ENCODE results near the gene CITED1.

The CITED1 gene

GRCh38 chrX:72280321-72280845, 25.3 kb downstream of the CITED1 start:
- POLR2A ChIA-PET, result interaction anchor here (1.1 to 5.2 kb wide), 2 partner anchors 13 to 42 kb away, joined by 4 to 67 read pairs; partner anchors contain the start of gene ERCC6L
- CTCF ChIA-PET, result interaction anchor here (0.9 kb wide), 1 partner anchor 17 kb away, joined by 3 read pairs; no protein-coding TSS in a partner anchor
- TF ChIP-seq FOXK2 (IDR thresholded peaks at IDR 0.05) (no peak), SP1 (IDR thresholded peaks at IDR 0.05) (no peak), LEF1 (IDR thresholded peaks at IDR 0.05; ENCODE audit: borderline replicate concordance) (no peak), ELF4 (IDR thresholded peaks at IDR 0.05) (no peak), FOXA1 (IDR thresholded peaks at IDR 0.05) (no peak), ZNF384 (IDR thresholded peaks at IDR 0.05) (no peak), FOXM1 (IDR thresholded peaks at IDR 0.05; ENCODE audit: borderline replicate concordance) (no peak), BHLHE40 (IDR thresholded peaks at IDR 0.05; ENCODE audit: borderline replicate concordance) (no peak)
- DNase-seq (ENCODE audit: extremely low spot score), result no peak

DNA sequence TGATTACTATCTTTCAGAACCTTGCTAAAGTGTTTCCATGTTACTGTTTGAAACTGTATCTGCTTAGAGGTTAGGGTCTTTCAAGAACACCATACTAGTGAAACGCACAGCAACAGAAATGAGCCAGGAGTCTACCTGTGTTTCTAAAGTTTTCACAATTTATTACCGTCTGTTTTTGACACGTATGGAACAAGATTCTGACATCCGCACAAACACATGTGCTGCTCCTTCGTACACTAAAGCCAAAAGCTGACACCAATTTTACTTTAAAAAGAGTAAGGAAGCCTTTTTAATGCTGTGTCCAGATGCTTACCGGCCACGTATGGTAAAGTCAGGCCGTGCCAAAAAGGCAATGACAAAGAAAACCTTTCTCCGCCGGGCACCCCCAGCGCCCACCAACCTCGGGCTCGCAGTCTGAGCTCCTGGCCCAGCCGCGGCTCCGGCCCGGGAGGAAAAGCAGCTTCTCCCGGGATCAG, 29.2 kb downstream of the CITED1 start:
- ChIA-PET POLR2A (interaction anchor here (0.8 to 5.2 kb wide), 27 partner anchors 9 to 284 kb away, joined by 3 to 67 read pairs (median 9); partner anchors contain the start of genes CITED1, ERCC6L and PIN4), CTCF (interaction anchor here (0.5 to 2.3 kb wide), 8 partner anchors 9 to 258 kb away, joined by 3 to 14 read pairs (median 4); no protein-coding TSS in a partner anchor)
- DNase-seq (ENCODE audit: extremely low spot score), result no peak

GRCh38 chrX:72274526-72274925, 31.2 kb downstream of the CITED1 start:
- ChIA-PET POLR2A (interaction anchor here (0.7 to 2.9 kb wide), 2 partner anchors 9 to 11 kb away, joined by 3 to 28 read pairs; no protein-coding TSS in a partner anchor), CTCF (interaction anchor here (1.1 kb wide), 1 partner anchor 29 kb away, joined by 4 read pairs; no protein-coding TSS in a partner anchor)
- DNase-seq (ENCODE audit: extremely low spot score), result no peak
- TF ChIP-seq FOXA1 (IDR thresholded peaks at IDR 0.05), result no peak
- no peak for TF ChIP-seq CTBP1 (IDR thresholded peaks at IDR 0.05; ENCODE audit: borderline replicate concordance)
- no peak for TF ChIP-seq ZNF384 (IDR thresholded peaks at IDR 0.05)
- no peak for TF ChIP-seq FOXM1 (IDR thresholded peaks at IDR 0.05; ENCODE audit: borderline replicate concordance)
- no peak for TF ChIP-seq HDGF (IDR thresholded peaks at IDR 0.05; ENCODE audit: borderline replicate concordance)
- TF ChIP-seq TARDBP (IDR thresholded peaks at IDR 0.05), result no peak
- no peak for TF ChIP-seq SUZ12 (IDR thresholded peaks at IDR 0.05)
- no peak for TF ChIP-seq BHLHE40 (IDR thresholded peaks at IDR 0.05; ENCODE audit: borderline replicate concordance)
- no peak for TF ChIP-seq LEF1 (IDR thresholded peaks at IDR 0.05; ENCODE audit: borderline replicate concordance)
- TF ChIP-seq FOXK2 (IDR thresholded peaks at IDR 0.05), result no peak
- TF ChIP-seq NFRKB (IDR thresholded peaks at IDR 0.05), result no peak
- TF ChIP-seq ELF4 (IDR thresholded peaks at IDR 0.05), result no peak
- TF ChIP-seq L3MBTL2 (conservative IDR thresholded peaks at IDR 0.05), result no peak
- TF ChIP-seq ARNT (IDR thresholded peaks at IDR 0.05), result no peak
- TF ChIP-seq, protein P1, sequence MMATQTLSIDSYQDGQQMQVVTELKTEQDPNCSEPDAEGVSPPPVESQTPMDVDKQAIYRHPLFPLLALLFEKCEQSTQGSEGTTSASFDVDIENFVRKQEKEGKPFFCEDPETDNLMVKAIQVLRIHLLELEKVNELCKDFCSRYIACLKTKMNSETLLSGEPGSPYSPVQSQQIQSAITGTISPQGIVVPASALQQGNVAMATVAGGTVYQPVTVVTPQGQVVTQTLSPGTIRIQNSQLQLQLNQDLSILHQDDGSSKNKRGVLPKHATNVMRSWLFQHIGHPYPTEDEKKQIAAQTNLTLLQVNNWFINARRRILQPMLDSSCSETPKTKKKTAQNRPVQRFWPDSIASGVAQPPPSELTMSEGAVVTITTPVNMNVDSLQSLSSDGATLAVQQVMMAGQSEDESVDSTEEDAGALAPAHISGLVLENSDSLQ (IDR thresholded peaks at IDR 0.05), result no peak
- TF ChIP-seq SP1 (IDR thresholded peaks at IDR 0.05), result no peak

More for the DNA sequence above, 29.2 kb downstream of the CITED1 start:
- TF ChIP-seq, protein P1 (IDR thresholded peaks at IDR 0.05), result no peak
- TF ChIP-seq BHLHE40 (IDR thresholded peaks at IDR 0.05; ENCODE audit: borderline replicate concordance) (no peak), SP1 (IDR thresholded peaks at IDR 0.05) (no peak), CTBP1 (IDR thresholded peaks at IDR 0.05; ENCODE audit: borderline replicate concordance) (no peak), ZNF384 (IDR thresholded peaks at IDR 0.05) (no peak), LEF1 (IDR thresholded peaks at IDR 0.05; ENCODE audit: borderline replicate concordance) (no peak), FOXK2 (IDR thresholded peaks at IDR 0.05) (no peak), NFRKB (IDR thresholded peaks at IDR 0.05) (no peak), ARNT (IDR thresholded peaks at IDR 0.05) (no peak), TARDBP (IDR thresholded peaks at IDR 0.05) (no peak), FOXA1 (IDR thresholded peaks at IDR 0.05) (no peak)

- no peak for DNase-seq (ENCODE audit: extremely low spot score)
- POLR2A ChIA-PET, result no interaction called here
- CTCF ChIA-PET, result no interaction called here
- no peak for TF ChIP-seq ELF4 (IDR thresholded peaks at IDR 0.05)
- no peak for TF ChIP-seq NFRKB (IDR thresholded peaks at IDR 0.05)
- no peak for TF ChIP-seq HDGF (IDR thresholded peaks at IDR 0.05; ENCODE audit: borderline replicate concordance)
- no peak for TF ChIP-seq FOXM1 (IDR thresholded peaks at IDR 0.05; ENCODE audit: borderline replicate concordance)
- no peak for TF ChIP-seq FOXK2 (IDR thresholded peaks at IDR 0.05)
Observed at GRCh38 chrX:72273718-72274117, 32.0 kb downstream of the CITED1 start.

DNA sequence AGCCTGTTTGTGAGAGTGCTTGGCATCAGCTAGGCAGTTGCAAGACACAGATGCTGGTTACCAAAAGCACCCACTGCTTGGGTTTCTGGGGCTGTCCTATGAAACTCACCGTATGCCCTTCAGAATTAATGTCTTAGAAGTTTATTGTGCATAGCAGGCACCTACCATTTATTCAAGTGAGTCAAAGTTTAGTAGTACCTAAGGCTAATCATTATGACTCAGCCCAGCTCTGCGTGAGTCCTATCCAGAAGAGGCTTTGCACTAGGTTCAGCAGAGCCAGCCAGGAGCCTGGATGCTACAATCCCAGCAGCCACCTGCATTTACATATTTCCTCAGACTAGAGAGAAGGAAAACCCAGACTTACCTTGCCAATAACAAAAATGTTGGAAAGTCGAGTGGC, 32.8 kb downstream of the CITED1 start:
- no peak for DNase-seq (ENCODE audit: extremely low spot score)
- TF ChIP-seq, protein P1 (IDR thresholded peaks at IDR 0.05), result no peak
- TF ChIP-seq SP1 (IDR thresholded peaks at IDR 0.05) (no peak), FOXK2 (IDR thresholded peaks at IDR 0.05) (no peak), LEF1 (IDR thresholded peaks at IDR 0.05; ENCODE audit: borderline replicate concordance) (no peak), BHLHE40 (IDR thresholded peaks at IDR 0.05; ENCODE audit: borderline replicate concordance) (no peak), FOXM1 (IDR thresholded peaks at IDR 0.05; ENCODE audit: borderline replicate concordance) (no peak), NFRKB (IDR thresholded peaks at IDR 0.05) (no peak), SUZ12 (IDR thresholded peaks at IDR 0.05) (no peak), ELF4 (IDR thresholded peaks at IDR 0.05) (no peak), FOXA1 (IDR thresholded peaks at IDR 0.05) (no peak), L3MBTL2 (conservative IDR thresholded peaks at IDR 0.05) (no peak), ARNT (IDR thresholded peaks at IDR 0.05) (no peak), HDGF (IDR thresholded peaks at IDR 0.05; ENCODE audit: borderline replicate concordance) (no peak), TARDBP (IDR thresholded peaks at IDR 0.05) (no peak), CTBP1 (IDR thresholded peaks at IDR 0.05; ENCODE audit: borderline replicate concordance) (no peak), ZNF384 (IDR thresholded peaks at IDR 0.05) (no peak)
- POLR2A ChIA-PET, result no interaction called here
- CTCF ChIA-PET, result no interaction called here

DNA sequence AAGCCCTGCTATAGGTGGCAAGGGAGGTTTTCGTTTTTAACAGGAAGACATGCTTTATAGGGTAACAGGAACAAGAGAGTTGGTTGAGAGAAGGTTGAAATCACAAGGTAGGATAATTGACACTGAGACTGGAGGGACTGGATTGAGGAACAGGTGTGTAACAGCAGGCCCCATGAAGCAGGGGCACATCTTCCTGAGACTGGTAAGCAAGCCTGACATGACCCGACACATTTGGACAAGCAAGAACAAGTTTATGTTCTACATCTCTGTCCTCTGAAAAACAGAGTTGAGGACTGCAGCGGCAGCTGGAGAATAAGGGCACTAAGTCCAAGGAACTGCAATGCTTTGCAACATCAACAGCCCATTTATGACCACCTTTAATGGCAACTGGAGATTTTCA, 33.9 kb downstream of the CITED1 start:
- CTCF ChIA-PET, result no interaction called here
- TF ChIP-seq ELF4 (IDR thresholded peaks at IDR 0.05), result no peak; the same call in 1 of the 2 replicates
- no peak for TF ChIP-seq LEF1 (IDR thresholded peaks at IDR 0.05; ENCODE audit: borderline replicate concordance)
- no peak for TF ChIP-seq TARDBP (IDR thresholded peaks at IDR 0.05)
- POLR2A ChIA-PET, result interaction anchor here (1.7 kb wide), 1 partner anchor 33 kb away, joined by 6 read pairs; the partner anchor contains the start of gene ERCC6L
- DNase-seq (ENCODE audit: extremely low spot score), result no peak
